OCI-LY7 (cell line): Measurements from ENCODE around the gene CFAP300. TPM values are rescaled to one million over a fixed set of nuclear protein-coding genes. Genes with fewer than 3 reads are reported as not detected.

Experiments
- BruUV-seq: library from RNA; stranded (reverse); fragments of 400-500 nt; replicated peaks from 2 replicates; lab custom pipeline; 2021; lab: Mats Ljungman, UMichigan
- CTCF ChIA-PET: fragments of 300-600 bp; sonication (Branson Sonifier 250); formaldehyde crosslinking; loops from one replicate; lab custom pipeline; 2022; ENCODE audit warnings: antibody characterized with exemption; ENCODE audit not compliant: unreplicated experiment; lab: Charles Lee
- POLR2A ChIA-PET: fragments of 300-600 bp; sonication (Branson Sonifier 250); formaldehyde crosslinking; loops from one replicate; lab custom pipeline; 2022; ENCODE audit warnings: antibody characterized with exemption; lab: Charles Lee
- DNase-seq: peaks from one replicate; pipeline ENCODE4 v3.0.0-alpha.2; 2015; ENCODE audit warnings: low spot score
- H2AFZ ChIP-seq: fragments of 200-600 bp; sonication (generic), shearing (Covaris generic); 2 replicates; pipeline ENCODE4 v1.6.1; 2014; ENCODE audit warnings: mild to moderate bottlenecking, antibody characterized with exemption, low read length, moderate library complexity
- H3K27ac ChIP-seq: fragments of 200-600 bp; sonication (generic); 2 replicates; pipeline ENCODE4 v1.5.1; 2014; ENCODE audit warnings: mixed run types, low read depth, mild to moderate bottlenecking, moderate library complexity, low read length, inconsistent platforms; ENCODE audit not compliant: poor library complexity, severe bottlenecking
- H3K36me3 ChIP-seq: fragments of 200-600 bp; sonication (generic); 2 replicates; pipeline ENCODE4 v1.6.1; 2014; ENCODE audit warnings: mild to moderate bottlenecking, antibody characterized with exemption, low read length, moderate library complexity, mixed read lengths; ENCODE audit not compliant: insufficient read depth
- H3K4me1 ChIP-seq: fragments of 200-600 bp; sonication (generic); 2 replicates; pipeline ENCODE4 v1.5.1; 2014; ENCODE audit warnings: mild to moderate bottlenecking, low read length; ENCODE audit not compliant: insufficient read depth, poor library complexity, severe bottlenecking
- H3K4me2 ChIP-seq: fragments of 200-600 bp; sonication (generic); 2 replicates; pipeline ENCODE4 v1.6.1; 2014; ENCODE audit warnings: mild to moderate bottlenecking, low read length
- H3K4me3 ChIP-seq: fragments of 200-600 bp; sonication (generic); 2 replicates; pipeline ENCODE4 v1.5.1; 2014; ENCODE audit warnings: mild to moderate bottlenecking, low read depth, low read length; ENCODE audit not compliant: poor library complexity, severe bottlenecking
- H3K79me2 ChIP-seq: fragments of 200-600 bp; sonication (generic); 2 replicates; pipeline ENCODE4 v1.6.1; 2016; ENCODE audit warnings: low read depth, mild to moderate bottlenecking, low read length, moderate library complexity, mixed read lengths; ENCODE audit not compliant: insufficient read depth
- H3K9me2 ChIP-seq: fragments of 200-600 bp; sonication (generic); 2 replicates; pipeline ENCODE4 v1.6.1; 2016; ENCODE audit warnings: mild to moderate bottlenecking, low read length, mixed read lengths; ENCODE audit not compliant: insufficient read depth
- H3K9me3 ChIP-seq: fragments of 200-600 bp; sonication (generic); 2 replicates; pipeline ENCODE4 v1.6.1; 2014; ENCODE audit warnings: mild to moderate bottlenecking, mixed run types, low read length, mixed read lengths
- H4K20me1 ChIP-seq: fragments of 200-600 bp; sonication (generic); 2 replicates; pipeline ENCODE4 v1.6.1; 2014; ENCODE audit warnings: mild to moderate bottlenecking, antibody characterized with exemption, low read length, moderate library complexity, mixed read lengths; ENCODE audit not compliant: insufficient read depth
- CTCF ChIP-seq: fragments of 200-600 bp; sonication (generic); conservative IDR thresholded peaks from 2 replicates; pipeline ENCODE4 v1.5.1; 2014; ENCODE audit warnings: mild to moderate bottlenecking, antibody characterized with exemption, low read length, moderate library complexity, mixed read lengths
- EZH2phosphoT487 ChIP-seq: fragments of 200-600 bp; sonication (generic); IDR thresholded peaks from 2 replicates; pipeline ENCODE4 v1.6.1; 2018; ENCODE audit warnings: low read depth, borderline replicate concordance, mild to moderate bottlenecking, mixed run types, antibody characterized with exemption, low read length, moderate library complexity, mixed read lengths
- intact Hi-C: fragments of 100-400 bp; cut with micrococcal nuclease; formaldehyde crosslinking; loops from one replicate; pipeline ENCODE4 v1.10.0; 2022; ENCODE audit not compliant: unreplicated experiment
- total RNA-seq, 2 experiments: library from RNA; depleted of rRNA in 1 of 2; stranded (reverse); fragments of >200 nt in 1 of 2; shearing (Covaris generic) in 1 of 2; gene quantifications; 2 replicates each; pipeline ENCODE4 v1.2.3, GENCODE V29; 2014 to 2022

CFAP300 gene
- total RNA-seq, 2 experiments from 2014 or later = not detected

GRCh38 chr11:102012946-102013345, 34.3 kb upstream of the CFAP300 start:
- POLR2A ChIA-PET = interaction anchor here (0.9 kb wide), 2 partner anchors 13 kb away, joined by 3 read pairs; no protein-coding TSS in a partner anchor

GRCh38 chr11:102014756-102015155, 32.5 kb upstream of the CFAP300 start:
- TF ChIP-seq CTCF (no peak), EZH2phosphoT487 (no peak)
- Histone ChIP-seq H3K4me3 (no peak overlapping the region), H3K9me2 (no peaks in the 10 kb centered on the region), H4K20me1 (no peaks in the 10 kb centered on the region), H3K4me2 (no peak overlapping the region), H3K36me3 (no peaks in the 10 kb centered on the region), H3K9me3 (no peaks in the 10 kb centered on the region), H3K79me2 (no peaks in the 10 kb centered on the region), H3K4me1 (no peaks in the 10 kb centered on the region), H3K27ac (no peak overlapping the region), H2AFZ (no peak overlapping the region)
- ChIA-PET CTCF (no interaction called here), POLR2A (interaction anchor here (0.6 to 1.1 kb wide), 2 partner anchors 12 to 662 kb away, joined by 3 to 6 read pairs; no protein-coding TSS in a partner anchor)
- intact Hi-C loops = no loop called here
- no TSS peak for BruUV-seq
- no peak for DNase-seq

More at GRCh38 chr11:102012946-102013345, 34.3 kb upstream of the CFAP300 start:
- Histone ChIP-seq H3K9me2 (no peaks in the 10 kb centered on the region), H4K20me1 (no peaks in the 10 kb centered on the region), H2AFZ (no peak overlapping the region), H3K4me2 (no peak overlapping the region), H3K36me3 (no peaks in the 10 kb centered on the region), H3K4me3 (no peak overlapping the region), H3K27ac (no peak overlapping the region), H3K9me3 (no peaks in the 10 kb centered on the region), H3K4me1 (no peaks in the 10 kb centered on the region), H3K79me2 (no peaks in the 10 kb centered on the region)
- CTCF ChIA-PET = no interaction called here
- TF ChIP-seq EZH2phosphoT487 (no peak), CTCF (no peak)
- DNase-seq = no peak
- intact Hi-C loops = no loop called here
- no TSS peak for BruUV-seq

GRCh38 chr11:102017026-102017425, 30.2 kb upstream of the CFAP300 start:
- CTCF ChIA-PET = no interaction called here
- Histone ChIP-seq H2AFZ (no peak overlapping the region), H3K9me3 (no peaks in the 10 kb centered on the region), H3K9me2 (no peaks in the 10 kb centered on the region), H3K27ac (no peak overlapping the region), H3K4me3 (no peak overlapping the region), H3K4me2 (no peak overlapping the region), H3K79me2 (no peaks in the 10 kb centered on the region), H4K20me1 (no peaks in the 10 kb centered on the region), H3K36me3 (no peaks in the 10 kb centered on the region), H3K4me1 (no peaks in the 10 kb centered on the region)
- intact Hi-C loops = no loop called here
- DNase-seq = no peak
- POLR2A ChIA-PET = interaction anchor here (1.1 kb wide), 1 partner anchor 9 kb away, joined by 4 read pairs; no protein-coding TSS in a partner anchor
- BruUV-seq = no TSS peak
- TF ChIP-seq EZH2phosphoT487 (no peak), CTCF (no peak)
